HEK293 (cell line): Measurements from ENCODE around the gene DNAH9.

Experiments
- CTCF ChIA-PET: fragments of 350-600 bp; formaldehyde crosslinking; extraction: SDS; loops from one replicate; lab custom pipeline; 2021; ENCODE audit warnings: antibody characterized with exemption; lab: Yijun Ruan, JAX
- POLR2A ChIA-PET: fragments of 300-600 bp; formaldehyde crosslinking; extraction: SDS; loops from one replicate; lab custom pipeline; 2020; ENCODE audit warnings: antibody characterized with exemption, inconsistent platforms; lab: Yijun Ruan, JAX
- H3K27ac ChIP-seq: fragments of 200-500 bp; sonication (Bioruptor generic); 2 replicates; pipeline ENCODE4 v1.5.1; 2014; ENCODE audit warnings: low read depth, low read length, control low read depth, inconsistent platforms; ENCODE audit errors: extremely low read depth
- H3K36me3 ChIP-seq, 2 experiments: fragments of 200-500 bp in 1 of 2; sonication (Bioruptor generic) in 1 of 2; 1 replicate in 1 of 2; 2 replicates in 1 of 2; pipeline ENCODE4 v1.5.1; 2014 to 2017; ENCODE audit warnings: inconsistent platforms in 2 of 2, low read length in 2 of 2; ENCODE audit not compliant: control insufficient read depth in 2 of 2, insufficient read depth in 1 of 2
- H3K4me1 ChIP-seq: fragments of 200-500 bp; sonication (Bioruptor generic); 2 replicates; pipeline ENCODE4 v1.5.1; 2014; ENCODE audit warnings: mild to moderate bottlenecking, low read length, inconsistent platforms; ENCODE audit not compliant: control insufficient read depth, insufficient read depth
- H3K4me3 ChIP-seq: 2 replicates; pipeline ENCODE4 v1.5.1; 2011; ENCODE audit warnings: low read depth, mild to moderate bottlenecking, control low read depth, low read length, moderate library complexity
- H3K9me3 ChIP-seq: fragments of 200-500 bp; sonication (Bioruptor generic); 2 replicates; pipeline ENCODE4 v1.5.1; 2014; ENCODE audit warnings: low read depth, low read length, inconsistent platforms; ENCODE audit not compliant: control insufficient read depth, insufficient read depth
- KLF8 ChIP-seq: fragments of 450-650 bp; formaldehyde crosslinking; IDR thresholded peaks from 2 replicates; pipeline ENCODE4 v1.5.1; 2016; ENCODE audit warnings: missing biosample characterization, missing genetic modification characterization
- TCF7L2 ChIP-seq: IDR thresholded peaks from 2 replicates; pipeline ENCODE4 v1.6.1; 2011; ENCODE audit warnings: low read depth, mild to moderate bottlenecking, inconsistent platforms, low read length, moderate library complexity, borderline replicate concordance
- ZNF112 ChIP-seq: fragments of 450-650 bp; formaldehyde crosslinking; IDR thresholded peaks from 2 replicates; pipeline ENCODE4 v1.5.0; 2017; ENCODE audit warnings: missing biosample characterization, missing genetic modification characterization
- ZNF140 ChIP-seq: fragments of 450-650 bp; formaldehyde crosslinking; IDR thresholded peaks from 2 replicates; pipeline ENCODE4 v1.5.1; 2016; ENCODE audit warnings: missing biosample characterization, missing genetic modification characterization
- ZNF174 ChIP-seq: fragments of 450-650 bp; formaldehyde crosslinking; IDR thresholded peaks from 2 replicates; pipeline ENCODE4 v1.5.0; 2017; ENCODE audit warnings: missing biosample characterization, mild to moderate bottlenecking, missing genetic modification characterization
- ZNF302 ChIP-seq: fragments of 450-650 bp; formaldehyde crosslinking; IDR thresholded peaks from 2 replicates; pipeline ENCODE4 v1.5.1; 2016; ENCODE audit warnings: missing biosample characterization, missing genetic modification characterization, low read depth
- ZNF530 ChIP-seq: fragments of 450-650 bp; formaldehyde crosslinking; IDR thresholded peaks from 2 replicates; pipeline ENCODE4 v1.5.1; 2016; ENCODE audit warnings: low read depth, missing biosample characterization, missing genetic modification characterization
- ZNF561 ChIP-seq: fragments of 450-650 bp; IDR thresholded peaks from 2 replicates; pipeline ENCODE4 v1.5.1; 2018; ENCODE audit warnings: missing biosample characterization, missing genetic modification characterization, borderline replicate concordance
- ZNF707 ChIP-seq: fragments of 450-650 bp; formaldehyde crosslinking; IDR thresholded peaks from 2 replicates; pipeline ENCODE4 v1.5.1; 2016; ENCODE audit warnings: missing biosample characterization, missing genetic modification characterization
- ZNF747 ChIP-seq: fragments of 450-650 bp; formaldehyde crosslinking; IDR thresholded peaks from 2 replicates; pipeline ENCODE4 v1.5.1; 2016; ENCODE audit warnings: missing biosample characterization, missing genetic modification characterization
- TF ChIP-seq, protein P1 (sequence below): sonication (generic); formaldehyde crosslinking; IDR thresholded peaks from 2 replicates; pipeline ENCODE4 v1.8.1; 2022; ENCODE audit warnings: mild to moderate bottlenecking, moderate library complexity, missing genetic modification reagents
- TF ChIP-seq, protein P2 (sequence below): fragments of 450-650 bp; formaldehyde crosslinking; IDR thresholded peaks from 2 replicates; pipeline ENCODE4 v1.5.1; 2016; ENCODE audit warnings: missing biosample characterization, missing genetic modification characterization
- TF ChIP-seq, protein P3 (sequence below): fragments of 450-650 bp; formaldehyde crosslinking; IDR thresholded peaks from 2 replicates; pipeline ENCODE4 v1.5.1; 2016; ENCODE audit warnings: missing biosample characterization, missing genetic modification characterization
- TF ChIP-seq, protein P4 (sequence below): fragments of 450-650 bp; formaldehyde crosslinking; conservative IDR thresholded peaks from 2 replicates; pipeline ENCODE4 v1.5.1; 2016; ENCODE audit warnings: low read depth, missing biosample characterization, missing genetic modification characterization
- TF ChIP-seq, protein P5 (sequence below): fragments of 450-650 bp; formaldehyde crosslinking; IDR thresholded peaks from 2 replicates; pipeline ENCODE4 v1.5.1; 2017; ENCODE audit warnings: missing biosample characterization, missing genetic modification characterization
- TF ChIP-seq, protein P6 (sequence below): fragments of 450-650 bp; formaldehyde crosslinking; IDR thresholded peaks from 2 replicates; pipeline ENCODE4 v1.5.1; 2016; ENCODE audit warnings: missing biosample characterization, missing genetic modification characterization, borderline replicate concordance
- TF ChIP-seq, protein P7 (sequence below): fragments of 450-650 bp; formaldehyde crosslinking; IDR thresholded peaks from 2 replicates; pipeline ENCODE4 v1.5.1; 2016; ENCODE audit warnings: missing biosample characterization, missing genetic modification characterization, low read depth

DNAH9 gene

DNA sequence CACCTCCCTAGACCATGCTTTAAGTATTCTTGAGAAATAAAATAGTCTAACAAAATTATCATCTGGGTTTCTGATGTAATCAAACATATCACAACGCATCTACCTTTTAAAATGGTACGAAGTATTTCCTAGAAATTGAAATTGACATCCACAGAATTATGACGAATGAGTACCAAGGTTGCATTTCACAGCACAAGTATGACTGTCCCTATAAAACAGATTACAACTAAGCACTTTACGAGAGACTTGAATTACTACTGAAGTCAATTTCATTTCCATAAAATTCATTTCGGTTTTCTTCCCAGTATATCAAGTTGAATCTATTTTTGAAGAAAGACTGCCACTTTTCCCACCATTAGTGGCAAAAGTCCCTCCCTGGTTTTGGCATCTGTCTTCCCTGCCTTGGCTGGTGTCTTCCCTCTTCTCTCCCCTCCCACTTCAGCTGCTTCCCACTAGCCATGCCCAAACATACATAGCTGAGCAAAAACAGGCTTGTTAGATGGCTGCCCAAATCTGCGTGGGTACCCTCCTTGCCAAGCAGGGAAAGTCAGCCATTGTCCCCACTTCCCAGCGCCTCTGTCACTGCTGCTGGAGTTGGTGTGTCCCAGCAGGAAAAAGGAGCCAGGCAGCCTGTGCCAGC is 29.2 kb downstream of the DNAH9 start:
- CTCF ChIA-PET = interaction anchor here (0.5 to 1.5 kb wide), 2 partner anchors 17 to 24 kb away, joined by 4 to 8 read pairs; no protein-coding TSS in a partner anchor
- TF ChIP-seq, protein P1, sequence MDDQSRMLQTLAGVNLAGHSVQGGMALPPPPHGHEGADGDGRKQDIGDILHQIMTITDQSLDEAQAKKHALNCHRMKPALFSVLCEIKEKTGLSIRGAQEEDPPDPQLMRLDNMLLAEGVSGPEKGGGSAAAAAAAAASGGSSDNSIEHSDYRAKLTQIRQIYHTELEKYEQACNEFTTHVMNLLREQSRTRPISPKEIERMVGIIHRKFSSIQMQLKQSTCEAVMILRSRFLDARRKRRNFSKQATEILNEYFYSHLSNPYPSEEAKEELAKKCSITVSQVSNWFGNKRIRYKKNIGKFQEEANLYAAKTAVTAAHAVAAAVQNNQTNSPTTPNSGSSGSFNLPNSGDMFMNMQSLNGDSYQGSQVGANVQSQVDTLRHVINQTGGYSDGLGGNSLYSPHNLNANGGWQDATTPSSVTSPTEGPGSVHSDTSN = no peak
- TF ChIP-seq, protein P2, sequence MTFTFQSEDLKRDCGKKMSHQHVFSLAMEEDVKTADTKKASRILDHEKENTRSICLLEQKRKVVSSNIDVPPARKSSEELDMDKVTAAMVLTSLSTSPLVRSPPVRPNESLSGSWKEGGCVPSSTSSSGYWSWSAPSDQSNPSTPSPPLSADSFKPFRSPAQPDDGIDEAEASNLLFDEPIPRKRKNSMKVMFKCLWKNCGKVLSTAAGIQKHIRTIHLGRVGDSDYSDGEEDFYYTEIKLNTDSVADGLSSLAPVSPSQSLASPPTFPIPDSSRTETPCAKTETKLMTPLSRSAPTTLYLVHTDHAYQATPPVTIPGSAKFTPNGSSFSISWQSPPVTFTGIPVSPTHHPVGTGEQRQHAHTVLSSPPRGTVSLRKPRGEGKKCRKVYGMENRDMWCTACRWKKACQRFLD (tag by site-specific recombination) = no peak
- TF ChIP-seq ZNF707 (tag by site-specific recombination) (no peak), ZNF302 (tag by site-specific recombination) (no peak), ZNF747 (tag by site-specific recombination) (no peak), KLF8 (no peak), TCF7L2 (no peak), ZNF561 (tag by site-specific recombination) (no peak), ZNF530 (no peak), ZNF140 (no peak), ZNF174 (no peak), ZNF112 (tag by site-specific recombination) (no peak)
- TF ChIP-seq, protein P3, sequence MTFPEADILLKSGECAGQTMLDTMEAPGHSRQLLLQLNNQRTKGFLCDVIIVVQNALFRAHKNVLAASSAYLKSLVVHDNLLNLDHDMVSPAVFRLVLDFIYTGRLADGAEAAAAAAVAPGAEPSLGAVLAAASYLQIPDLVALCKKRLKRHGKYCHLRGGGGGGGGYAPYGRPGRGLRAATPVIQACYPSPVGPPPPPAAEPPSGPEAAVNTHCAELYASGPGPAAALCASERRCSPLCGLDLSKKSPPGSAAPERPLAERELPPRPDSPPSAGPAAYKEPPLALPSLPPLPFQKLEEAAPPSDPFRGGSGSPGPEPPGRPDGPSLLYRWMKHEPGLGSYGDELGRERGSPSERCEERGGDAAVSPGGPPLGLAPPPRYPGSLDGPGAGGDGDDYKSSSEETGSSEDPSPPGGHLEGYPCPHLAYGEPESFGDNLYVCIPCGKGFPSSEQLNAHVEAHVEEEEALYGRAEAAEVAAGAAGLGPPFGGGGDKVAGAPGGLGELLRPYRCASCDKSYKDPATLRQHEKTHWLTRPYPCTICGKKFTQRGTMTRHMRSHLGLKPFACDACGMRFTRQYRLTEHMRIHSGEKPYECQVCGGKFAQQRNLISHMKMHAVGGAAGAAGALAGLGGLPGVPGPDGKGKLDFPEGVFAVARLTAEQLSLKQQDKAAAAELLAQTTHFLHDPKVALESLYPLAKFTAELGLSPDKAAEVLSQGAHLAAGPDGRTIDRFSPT (tag by site-specific recombination) = no peak
- TF ChIP-seq, protein P4, sequence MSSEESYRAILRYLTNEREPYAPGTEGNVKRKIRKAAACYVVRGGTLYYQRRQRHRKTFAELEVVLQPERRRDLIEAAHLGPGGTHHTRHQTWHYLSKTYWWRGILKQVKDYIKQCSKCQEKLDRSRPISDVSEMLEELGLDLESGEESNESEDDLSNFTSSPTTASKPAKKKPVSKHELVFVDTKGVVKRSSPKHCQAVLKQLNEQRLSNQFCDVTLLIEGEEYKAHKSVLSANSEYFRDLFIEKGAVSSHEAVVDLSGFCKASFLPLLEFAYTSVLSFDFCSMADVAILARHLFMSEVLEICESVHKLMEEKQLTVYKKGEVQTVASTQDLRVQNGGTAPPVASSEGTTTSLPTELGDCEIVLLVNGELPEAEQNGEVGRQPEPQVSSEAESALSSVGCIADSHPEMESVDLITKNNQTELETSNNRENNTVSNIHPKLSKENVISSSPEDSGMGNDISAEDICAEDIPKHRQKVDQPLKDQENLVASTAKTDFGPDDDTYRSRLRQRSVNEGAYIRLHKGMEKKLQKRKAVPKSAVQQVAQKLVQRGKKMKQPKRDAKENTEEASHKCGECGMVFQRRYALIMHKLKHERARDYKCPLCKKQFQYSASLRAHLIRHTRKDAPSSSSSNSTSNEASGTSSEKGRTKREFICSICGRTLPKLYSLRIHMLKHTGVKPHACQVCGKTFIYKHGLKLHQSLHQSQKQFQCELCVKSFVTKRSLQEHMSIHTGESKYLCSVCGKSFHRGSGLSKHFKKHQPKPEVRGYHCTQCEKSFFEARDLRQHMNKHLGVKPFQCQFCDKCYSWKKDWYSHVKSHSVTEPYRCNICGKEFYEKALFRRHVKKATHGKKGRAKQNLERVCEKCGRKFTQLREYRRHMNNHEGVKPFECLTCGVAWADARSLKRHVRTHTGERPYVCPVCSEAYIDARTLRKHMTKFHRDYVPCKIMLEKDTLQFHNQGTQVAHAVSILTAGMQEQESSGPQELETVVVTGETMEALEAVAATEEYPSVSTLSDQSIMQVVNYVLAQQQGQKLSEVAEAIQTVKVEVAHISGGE (tag by site-specific recombination) = no peak
- TF ChIP-seq, protein P5, sequence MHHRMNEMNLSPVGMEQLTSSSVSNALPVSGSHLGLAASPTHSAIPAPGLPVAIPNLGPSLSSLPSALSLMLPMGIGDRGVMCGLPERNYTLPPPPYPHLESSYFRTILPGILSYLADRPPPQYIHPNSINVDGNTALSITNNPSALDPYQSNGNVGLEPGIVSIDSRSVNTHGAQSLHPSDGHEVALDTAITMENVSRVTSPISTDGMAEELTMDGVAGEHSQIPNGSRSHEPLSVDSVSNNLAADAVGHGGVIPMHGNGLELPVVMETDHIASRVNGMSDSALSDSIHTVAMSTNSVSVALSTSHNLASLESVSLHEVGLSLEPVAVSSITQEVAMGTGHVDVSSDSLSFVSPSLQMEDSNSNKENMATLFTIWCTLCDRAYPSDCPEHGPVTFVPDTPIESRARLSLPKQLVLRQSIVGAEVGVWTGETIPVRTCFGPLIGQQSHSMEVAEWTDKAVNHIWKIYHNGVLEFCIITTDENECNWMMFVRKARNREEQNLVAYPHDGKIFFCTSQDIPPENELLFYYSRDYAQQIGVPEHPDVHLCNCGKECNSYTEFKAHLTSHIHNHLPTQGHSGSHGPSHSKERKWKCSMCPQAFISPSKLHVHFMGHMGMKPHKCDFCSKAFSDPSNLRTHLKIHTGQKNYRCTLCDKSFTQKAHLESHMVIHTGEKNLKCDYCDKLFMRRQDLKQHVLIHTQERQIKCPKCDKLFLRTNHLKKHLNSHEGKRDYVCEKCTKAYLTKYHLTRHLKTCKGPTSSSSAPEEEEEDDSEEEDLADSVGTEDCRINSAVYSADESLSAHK (tag by site-specific recombination) = no peak
- TF ChIP-seq, protein P6, sequence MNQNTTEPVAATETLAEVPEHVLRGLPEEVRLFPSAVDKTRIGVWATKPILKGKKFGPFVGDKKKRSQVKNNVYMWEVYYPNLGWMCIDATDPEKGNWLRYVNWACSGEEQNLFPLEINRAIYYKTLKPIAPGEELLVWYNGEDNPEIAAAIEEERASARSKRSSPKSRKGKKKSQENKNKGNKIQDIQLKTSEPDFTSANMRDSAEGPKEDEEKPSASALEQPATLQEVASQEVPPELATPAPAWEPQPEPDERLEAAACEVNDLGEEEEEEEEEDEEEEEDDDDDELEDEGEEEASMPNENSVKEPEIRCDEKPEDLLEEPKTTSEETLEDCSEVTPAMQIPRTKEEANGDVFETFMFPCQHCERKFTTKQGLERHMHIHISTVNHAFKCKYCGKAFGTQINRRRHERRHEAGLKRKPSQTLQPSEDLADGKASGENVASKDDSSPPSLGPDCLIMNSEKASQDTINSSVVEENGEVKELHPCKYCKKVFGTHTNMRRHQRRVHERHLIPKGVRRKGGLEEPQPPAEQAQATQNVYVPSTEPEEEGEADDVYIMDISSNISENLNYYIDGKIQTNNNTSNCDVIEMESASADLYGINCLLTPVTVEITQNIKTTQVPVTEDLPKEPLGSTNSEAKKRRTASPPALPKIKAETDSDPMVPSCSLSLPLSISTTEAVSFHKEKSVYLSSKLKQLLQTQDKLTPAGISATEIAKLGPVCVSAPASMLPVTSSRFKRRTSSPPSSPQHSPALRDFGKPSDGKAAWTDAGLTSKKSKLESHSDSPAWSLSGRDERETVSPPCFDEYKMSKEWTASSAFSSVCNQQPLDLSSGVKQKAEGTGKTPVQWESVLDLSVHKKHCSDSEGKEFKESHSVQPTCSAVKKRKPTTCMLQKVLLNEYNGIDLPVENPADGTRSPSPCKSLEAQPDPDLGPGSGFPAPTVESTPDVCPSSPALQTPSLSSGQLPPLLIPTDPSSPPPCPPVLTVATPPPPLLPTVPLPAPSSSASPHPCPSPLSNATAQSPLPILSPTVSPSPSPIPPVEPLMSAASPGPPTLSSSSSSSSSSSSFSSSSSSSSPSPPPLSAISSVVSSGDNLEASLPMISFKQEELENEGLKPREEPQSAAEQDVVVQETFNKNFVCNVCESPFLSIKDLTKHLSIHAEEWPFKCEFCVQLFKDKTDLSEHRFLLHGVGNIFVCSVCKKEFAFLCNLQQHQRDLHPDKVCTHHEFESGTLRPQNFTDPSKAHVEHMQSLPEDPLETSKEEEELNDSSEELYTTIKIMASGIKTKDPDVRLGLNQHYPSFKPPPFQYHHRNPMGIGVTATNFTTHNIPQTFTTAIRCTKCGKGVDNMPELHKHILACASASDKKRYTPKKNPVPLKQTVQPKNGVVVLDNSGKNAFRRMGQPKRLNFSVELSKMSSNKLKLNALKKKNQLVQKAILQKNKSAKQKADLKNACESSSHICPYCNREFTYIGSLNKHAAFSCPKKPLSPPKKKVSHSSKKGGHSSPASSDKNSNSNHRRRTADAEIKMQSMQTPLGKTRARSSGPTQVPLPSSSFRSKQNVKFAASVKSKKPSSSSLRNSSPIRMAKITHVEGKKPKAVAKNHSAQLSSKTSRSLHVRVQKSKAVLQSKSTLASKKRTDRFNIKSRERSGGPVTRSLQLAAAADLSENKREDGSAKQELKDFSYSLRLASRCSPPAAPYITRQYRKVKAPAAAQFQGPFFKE (tag by site-specific recombination) = no peak
- TF ChIP-seq, protein P7, sequence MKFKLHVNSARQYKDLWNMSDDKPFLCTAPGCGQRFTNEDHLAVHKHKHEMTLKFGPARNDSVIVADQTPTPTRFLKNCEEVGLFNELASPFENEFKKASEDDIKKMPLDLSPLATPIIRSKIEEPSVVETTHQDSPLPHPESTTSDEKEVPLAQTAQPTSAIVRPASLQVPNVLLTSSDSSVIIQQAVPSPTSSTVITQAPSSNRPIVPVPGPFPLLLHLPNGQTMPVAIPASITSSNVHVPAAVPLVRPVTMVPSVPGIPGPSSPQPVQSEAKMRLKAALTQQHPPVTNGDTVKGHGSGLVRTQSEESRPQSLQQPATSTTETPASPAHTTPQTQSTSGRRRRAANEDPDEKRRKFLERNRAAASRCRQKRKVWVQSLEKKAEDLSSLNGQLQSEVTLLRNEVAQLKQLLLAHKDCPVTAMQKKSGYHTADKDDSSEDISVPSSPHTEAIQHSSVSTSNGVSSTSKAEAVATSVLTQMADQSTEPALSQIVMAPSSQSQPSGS = no peak
- POLR2A ChIA-PET = no interaction called here

More for the DNA sequence above, 29.2 kb downstream of the DNAH9 start:
- no peak overlapping the region for H3K4me3 ChIP-seq
- no peak overlapping the region for H3K27ac ChIP-seq
- no peaks in the 10 kb centered on the region for H3K9me3 ChIP-seq
- H3K36me3 ChIP-seq = no peaks in the 10 kb centered on the region
- no peaks in the 10 kb centered on the region for H3K4me1 ChIP-seq
